ENCODE measurements around the gene FBLN1. TPM values are rescaled to one million over a fixed set of nuclear protein-coding genes. Genes with fewer than 3 reads are reported as not detected.

FBLN1 gene
- total and polyA plus RNA-seq, 2 experiments from 2014 or later = 137 to 304 TPM

DNA sequence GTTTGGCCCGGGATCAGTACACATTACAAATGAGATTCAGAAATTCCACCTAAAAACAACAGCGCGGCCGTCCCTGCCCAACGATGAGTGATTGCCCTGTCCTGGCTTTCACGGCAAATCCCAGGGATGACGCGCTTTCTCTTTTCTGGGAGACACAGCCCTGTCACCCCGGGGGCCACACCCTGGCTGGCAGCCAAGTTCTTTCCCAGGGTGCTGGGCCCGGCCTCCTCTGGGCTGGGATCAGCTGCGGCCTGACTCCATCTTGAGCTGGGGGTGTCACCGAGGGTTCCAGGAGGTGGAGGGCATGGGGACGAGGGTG is 82.7 kb downstream of the FBLN1 start:
- no peak for DNase-seq
- no peak for TF ChIP-seq EZH2phosphoT487 (IDR thresholded peaks at IDR 0.05; ENCODE audit: insufficient read depth, low read depth)
- TF ChIP-seq EZH2 (IDR thresholded peaks at IDR 0.05; ENCODE audit: insufficient read depth, poor library complexity, severe bottlenecking) = no peak
- Histone ChIP-seq H3K27ac (no peak overlapping the region), H2AFZ (no peak overlapping the region), H3K27me3 (replicated peaks; ENCODE audit: insufficient read depth) (no peaks in the 10 kb centered on the region), H3F3A (ENCODE audit: insufficient read depth) (no peaks in the 10 kb centered on the region), H3K9me3 (ENCODE audit: low read depth) (no peaks in the 10 kb centered on the region), H3K4me3 (no peak overlapping the region), H3K4me2 (ENCODE audit: unreplicated experiment) (no peak overlapping the region), H3K79me2 (ENCODE audit: insufficient read depth) (no peaks in the 10 kb centered on the region), H3K4me1 (ENCODE audit: insufficient read depth) (no peaks in the 10 kb centered on the region), H3K36me3 (ENCODE audit: low read depth) (no peaks in the 10 kb centered on the region), H3K9me2 (ENCODE audit: insufficient read depth) (no peaks in the 10 kb centered on the region), H4K20me1 (ENCODE audit: insufficient read depth) (no peaks in the 10 kb centered on the region), H3K9ac (no peak overlapping the region)
- WGBS, 2 experiments (ENCODE audit: low coverage in 1 of 2, low lambda C conversion rate in 2 of 2, missing lambda C conversion rate in 2 of 2) = 48 to 56% methylated on average over 13 of the region's 13 CpGs
- in situ Hi-C loops (cut with MboI) = loop anchor here (10.0 kb wide), 1 partner anchor 379 kb away; no protein-coding TSS in a partner anchor

DNA sequence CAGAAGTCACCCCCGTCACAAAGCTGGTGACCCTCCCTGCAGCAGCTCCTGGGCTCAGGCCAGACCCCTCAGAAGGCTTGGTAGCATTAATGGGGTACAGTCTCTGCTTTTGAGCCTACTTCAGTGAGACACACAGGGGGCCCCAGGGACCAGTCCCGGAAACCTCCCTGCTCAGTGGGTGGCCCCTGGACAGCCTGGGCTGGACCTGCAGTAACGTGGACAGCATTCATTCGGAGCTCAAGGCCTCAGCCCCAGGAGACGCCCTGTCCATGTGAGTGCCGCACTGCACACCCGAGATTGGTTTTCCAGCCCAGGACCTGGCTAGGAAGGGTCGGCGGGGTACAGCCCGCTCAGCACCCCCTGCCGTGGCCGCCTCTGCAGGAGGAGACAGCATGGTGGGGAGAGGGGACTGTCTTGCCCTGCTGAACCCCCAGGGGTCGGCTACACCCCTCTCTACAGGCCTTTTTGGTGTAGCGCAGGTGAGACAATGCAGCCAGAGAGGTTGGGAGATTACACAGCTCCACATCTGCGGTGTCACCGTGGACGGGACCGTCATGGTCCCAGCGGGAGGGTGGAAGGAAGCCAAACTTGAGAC is 83.4 kb downstream of the FBLN1 start:
- H3K9me2 ChIP-seq (ENCODE audit: insufficient read depth) = no peaks in the 10 kb centered on the region
- no peak overlapping the region for H3K27ac ChIP-seq
- no peaks in the 10 kb centered on the region for H3K36me3 ChIP-seq (ENCODE audit: low read depth)
- no peak overlapping the region for H3K4me3 ChIP-seq
- no peaks in the 10 kb centered on the region for H3K4me1 ChIP-seq (ENCODE audit: insufficient read depth)
- in situ Hi-C loops (cut with MboI) = loop anchor here (10.0 kb wide), 1 partner anchor 379 kb away; no protein-coding TSS in a partner anchor
- no peaks in the 10 kb centered on the region for H3K27me3 ChIP-seq (replicated peaks; ENCODE audit: insufficient read depth)
- no peak overlapping the region for H3K4me2 ChIP-seq (ENCODE audit: unreplicated experiment)
- H3K9me3 ChIP-seq (ENCODE audit: low read depth) = no peaks in the 10 kb centered on the region
- no peak overlapping the region for H2AFZ ChIP-seq
- no peaks in the 10 kb centered on the region for H3K79me2 ChIP-seq (ENCODE audit: insufficient read depth)
- WGBS, 2 experiments (ENCODE audit: low coverage in 1 of 2, low lambda C conversion rate in 2 of 2, missing lambda C conversion rate in 2 of 2) = 90 to 94% methylated on average over 19 of the region's 19 CpGs
- no peak overlapping the region for H3K9ac ChIP-seq
- no peaks in the 10 kb centered on the region for H4K20me1 ChIP-seq (ENCODE audit: insufficient read depth)
- TF ChIP-seq EZH2phosphoT487 (IDR thresholded peaks at IDR 0.05; ENCODE audit: insufficient read depth, low read depth) = no peak
- TF ChIP-seq EZH2 (IDR thresholded peaks at IDR 0.05; ENCODE audit: insufficient read depth, poor library complexity, severe bottlenecking) = no peak
- no peaks in the 10 kb centered on the region for H3F3A ChIP-seq (ENCODE audit: insufficient read depth)
- no peak for DNase-seq

DNA sequence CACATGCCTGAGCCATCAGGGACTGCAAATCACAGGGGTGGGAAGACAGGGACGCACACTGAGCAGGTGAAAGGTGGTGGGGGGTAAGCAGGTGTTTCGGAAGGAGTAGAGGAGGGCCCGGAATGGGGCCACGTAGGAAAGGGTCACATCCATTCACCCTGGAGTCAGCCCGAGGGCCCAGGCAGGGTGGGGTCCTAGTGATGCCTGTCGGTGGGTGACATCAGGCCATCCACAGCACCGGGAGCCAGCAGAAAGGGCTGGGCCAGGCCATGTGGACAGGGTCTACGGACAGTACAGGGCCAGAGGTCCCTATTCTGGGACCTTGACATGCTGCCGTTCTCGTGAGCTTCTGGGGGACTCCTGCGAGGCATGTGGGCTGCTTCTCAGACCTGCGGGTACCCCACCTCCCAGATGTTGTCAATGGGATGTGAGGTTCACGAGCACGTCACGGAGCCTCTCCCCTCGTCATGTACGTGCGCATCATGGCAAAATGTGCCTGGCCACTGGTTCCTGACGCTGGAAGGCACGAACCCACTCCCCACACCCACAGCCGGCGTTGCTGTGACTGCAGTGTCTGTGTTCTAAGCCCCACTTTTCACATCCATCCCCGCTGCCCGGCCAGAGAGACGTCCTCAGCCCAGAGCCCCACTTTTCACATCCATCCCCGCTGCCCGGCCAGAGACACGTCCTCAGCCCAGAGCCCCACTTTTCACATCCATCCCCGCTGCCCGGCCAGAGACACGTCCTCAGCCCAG is 84.1 kb downstream of the FBLN1 start:
- no peaks in the 10 kb centered on the region for H3K79me2 ChIP-seq (ENCODE audit: insufficient read depth)
- no peaks in the 10 kb centered on the region for H3K9me2 ChIP-seq (ENCODE audit: insufficient read depth)
- WGBS, 2 experiments (ENCODE audit: low coverage in 1 of 2, low lambda C conversion rate in 2 of 2, missing lambda C conversion rate in 2 of 2) = 85 to 88% methylated on average over 25 to 28 of the region's 31 CpGs
- no peak overlapping the region for H3K4me3 ChIP-seq
- in situ Hi-C loops (cut with MboI) = loop anchor here (10.0 kb wide), 1 partner anchor 378 kb away; no protein-coding TSS in a partner anchor
- H3K4me2 ChIP-seq (ENCODE audit: unreplicated experiment) = no peak overlapping the region
- no peak overlapping the region for H3K9ac ChIP-seq
- no peaks in the 10 kb centered on the region for H3K27me3 ChIP-seq (replicated peaks; ENCODE audit: insufficient read depth)
- H3K9me3 ChIP-seq (ENCODE audit: low read depth) = no peaks in the 10 kb centered on the region
- no peak for DNase-seq
- H3K4me1 ChIP-seq (ENCODE audit: insufficient read depth) = no peaks in the 10 kb centered on the region
- no peaks in the 10 kb centered on the region for H4K20me1 ChIP-seq (ENCODE audit: insufficient read depth)
- no peaks in the 10 kb centered on the region for H3K36me3 ChIP-seq (ENCODE audit: low read depth)
- H3F3A ChIP-seq (ENCODE audit: insufficient read depth) = no peaks in the 10 kb centered on the region
- no peak overlapping the region for H3K27ac ChIP-seq
- no peak for TF ChIP-seq EZH2 (IDR thresholded peaks at IDR 0.05; ENCODE audit: insufficient read depth, poor library complexity, severe bottlenecking)
- no peak for TF ChIP-seq EZH2phosphoT487 (IDR thresholded peaks at IDR 0.05; ENCODE audit: insufficient read depth, low read depth)
- no peak overlapping the region for H2AFZ ChIP-seq

DNA sequence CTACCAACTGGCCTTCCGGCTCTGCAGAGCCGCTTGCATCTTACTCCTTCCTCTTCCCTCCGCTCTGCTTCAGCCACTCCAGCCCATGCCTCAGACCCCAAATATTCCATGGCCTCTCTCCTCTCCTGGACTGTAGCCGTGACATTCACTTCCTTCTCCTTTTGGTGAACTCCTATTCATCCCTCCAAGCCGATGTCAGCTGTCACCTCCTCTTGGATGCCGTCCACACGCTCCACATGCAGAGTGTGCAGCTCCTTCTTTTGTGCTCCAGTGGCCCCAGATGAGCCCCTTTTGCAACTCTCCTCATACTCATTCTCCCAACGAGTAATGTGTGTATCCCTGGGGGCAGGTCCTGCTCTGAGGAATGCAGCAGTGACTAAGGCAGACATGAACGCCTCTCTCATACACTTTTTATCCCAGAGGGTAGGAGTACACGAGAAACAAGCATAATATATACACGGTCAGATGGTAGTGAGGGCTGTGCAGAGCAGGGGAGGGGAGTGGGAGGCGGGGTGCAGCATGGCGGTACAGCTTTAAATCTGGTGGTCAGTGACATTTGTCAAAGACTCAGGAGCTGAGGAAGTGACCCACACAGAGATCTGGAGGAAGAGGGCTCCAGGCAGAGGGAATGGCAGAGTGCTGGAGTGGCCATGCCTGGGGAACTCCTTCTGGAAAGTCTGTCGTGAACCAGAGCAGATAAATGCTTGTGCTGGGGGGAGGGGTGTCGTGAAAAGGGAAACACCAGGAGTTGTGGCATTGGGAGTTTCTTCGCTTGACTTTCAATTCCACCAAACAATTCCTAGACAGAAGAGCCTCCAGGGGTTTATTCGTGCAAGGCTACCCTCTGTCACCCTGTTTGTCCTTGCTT is 85.2 kb downstream of the FBLN1 start:
- H3K27ac ChIP-seq = no peak overlapping the region
- no peaks in the 10 kb centered on the region for H3K27me3 ChIP-seq (replicated peaks; ENCODE audit: insufficient read depth)
- no peak overlapping the region for H3K4me3 ChIP-seq
- H3K9ac ChIP-seq = no peak overlapping the region
- no peaks in the 10 kb centered on the region for H3K4me1 ChIP-seq (ENCODE audit: insufficient read depth)
- H2AFZ ChIP-seq = no peak overlapping the region
- no peaks in the 10 kb centered on the region for H3K79me2 ChIP-seq (ENCODE audit: insufficient read depth)
- peak; percentile 45 for DNase-seq
- no peaks in the 10 kb centered on the region for H3K9me3 ChIP-seq (ENCODE audit: low read depth)
- no peaks in the 10 kb centered on the region for H4K20me1 ChIP-seq (ENCODE audit: insufficient read depth)
- no peaks in the 10 kb centered on the region for H3K9me2 ChIP-seq (ENCODE audit: insufficient read depth)
- H3K4me2 ChIP-seq (ENCODE audit: unreplicated experiment) = no peak overlapping the region
- no peaks in the 10 kb centered on the region for H3F3A ChIP-seq (ENCODE audit: insufficient read depth)
- in situ Hi-C loops (cut with MboI) = loop anchor here (10.0 kb wide), 1 partner anchor 377 kb away; no protein-coding TSS in a partner anchor
- WGBS, 2 experiments (ENCODE audit: low coverage in 1 of 2, low lambda C conversion rate in 2 of 2, missing lambda C conversion rate in 2 of 2) = 76 to 77% methylated on average over 17 of the region's 17 CpGs
- TF ChIP-seq EZH2phosphoT487 (IDR thresholded peaks at IDR 0.05; ENCODE audit: insufficient read depth, low read depth) = no peak
- no peak for TF ChIP-seq EZH2 (IDR thresholded peaks at IDR 0.05; ENCODE audit: insufficient read depth, poor library complexity, severe bottlenecking)
- H3K36me3 ChIP-seq (ENCODE audit: low read depth) = no peaks in the 10 kb centered on the region

Measured in GM23248 (cell line).